ENCODE measurements around the gene OR5H15.

Gene OR5H15

GRCh38 chr3:98180319-98180890 is 13.9 kb downstream of the OR5H15 start:
- no peak overlapping the region for H3K4me2 ChIP-seq (ENCODE audit: low read length)
- H3K36me3 ChIP-seq (ENCODE audit: insufficient read depth, low read length) = no peaks in the 10 kb centered on the region
- H3K9me2 ChIP-seq (ENCODE audit: low read depth, low read length) = no peaks in the 10 kb centered on the region
- no peaks in the 10 kb centered on the region for H3K4me1 ChIP-seq (ENCODE audit: insufficient read depth, low read length, severe bottlenecking)
- no peak overlapping the region for H3K4me3 ChIP-seq (ENCODE audit: low read depth, low read length, poor library complexity, severe bottlenecking)
- no peaks in the 10 kb centered on the region for H4K20me1 ChIP-seq (ENCODE audit: insufficient read depth, low read length)
- no peaks in the 10 kb centered on the region for H3K27me3 ChIP-seq (ENCODE audit: insufficient read depth, low read length)
- no peak overlapping the region for H3K9ac ChIP-seq (ENCODE audit: low read length)
- TF ChIP-seq EZH2 (IDR thresholded peaks at IDR 0.05; ENCODE audit: borderline replicate concordance, low read length) = no peak
- no peak for TF ChIP-seq CTCF (IDR thresholded peaks at IDR 0.05; ENCODE audit: low read length)
- H2AFZ ChIP-seq (ENCODE audit: low read length) = no peak overlapping the region
- no peak overlapping the region for H3K27ac ChIP-seq (ENCODE audit: low read depth, low read length, poor library complexity, severe bottlenecking)
- H3K9me3 ChIP-seq (ENCODE audit: low read length) = no peaks in the 10 kb centered on the region
- no peaks in the 10 kb centered on the region for H3F3A ChIP-seq (ENCODE audit: insufficient read depth, low read length)
- no peaks in the 10 kb centered on the region for H3K79me2 ChIP-seq (ENCODE audit: insufficient read depth, low read length)

- Histone ChIP-seq H3K27me3 (ENCODE audit: insufficient read depth, low read length) (no peaks in the 10 kb centered on the region), H3K9me3 (ENCODE audit: low read length) (no peaks in the 10 kb centered on the region), H3K79me2 (ENCODE audit: insufficient read depth, low read length) (no peaks in the 10 kb centered on the region), H3K4me3 (ENCODE audit: low read depth, low read length, poor library complexity, severe bottlenecking) (no peak overlapping the region), H3K4me2 (ENCODE audit: low read length) (no peak overlapping the region), H3K9ac (ENCODE audit: low read length) (no peak overlapping the region), H2AFZ (ENCODE audit: low read length) (no peak overlapping the region), H3K36me3 (ENCODE audit: insufficient read depth, low read length) (no peaks in the 10 kb centered on the region), H3K4me1 (ENCODE audit: insufficient read depth, low read length, severe bottlenecking) (no peaks in the 10 kb centered on the region), H3K9me2 (ENCODE audit: low read depth, low read length) (no peaks in the 10 kb centered on the region), H4K20me1 (ENCODE audit: insufficient read depth, low read length) (no peaks in the 10 kb centered on the region), H3K27ac (ENCODE audit: low read depth, low read length, poor library complexity, severe bottlenecking) (no peak overlapping the region), H3F3A (ENCODE audit: insufficient read depth, low read length) (no peaks in the 10 kb centered on the region)
- TF ChIP-seq CTCF (IDR thresholded peaks at IDR 0.05; ENCODE audit: low read length) = no peak
Measured at GRCh38 chr3:98182196-98182595, 15.7 kb downstream of the OR5H15 start.

- H3K79me2 ChIP-seq (ENCODE audit: insufficient read depth, low read length) = no peaks in the 10 kb centered on the region
- no peak overlapping the region for H3K4me3 ChIP-seq (ENCODE audit: low read depth, low read length, poor library complexity, severe bottlenecking)
- H3K9me2 ChIP-seq (ENCODE audit: low read depth, low read length) = no peaks in the 10 kb centered on the region
- H3K9me3 ChIP-seq (ENCODE audit: low read length) = no peaks in the 10 kb centered on the region
- H3K27ac ChIP-seq (ENCODE audit: low read depth, low read length, poor library complexity, severe bottlenecking) = no peak overlapping the region
- H3K4me2 ChIP-seq (ENCODE audit: low read length) = no peak overlapping the region
- H3K27me3 ChIP-seq (ENCODE audit: insufficient read depth, low read length) = no peaks in the 10 kb centered on the region
- H3K9ac ChIP-seq (ENCODE audit: low read length) = no peak overlapping the region
- H3K4me1 ChIP-seq (ENCODE audit: insufficient read depth, low read length, severe bottlenecking) = no peaks in the 10 kb centered on the region
- no peaks in the 10 kb centered on the region for H3F3A ChIP-seq (ENCODE audit: insufficient read depth, low read length)
- no peaks in the 10 kb centered on the region for H3K36me3 ChIP-seq (ENCODE audit: insufficient read depth, low read length)
- no peak for TF ChIP-seq EZH2 (IDR thresholded peaks at IDR 0.05; ENCODE audit: borderline replicate concordance, low read length)
- no peak for TF ChIP-seq CTCF (IDR thresholded peaks at IDR 0.05; ENCODE audit: low read length)
- H2AFZ ChIP-seq (ENCODE audit: low read length) = no peak overlapping the region
- H4K20me1 ChIP-seq (ENCODE audit: insufficient read depth, low read length) = no peaks in the 10 kb centered on the region
Measured at GRCh38 chr3:98185180-98185579, 18.7 kb downstream of the OR5H15 start.
